CD4-positive, CD25-positive, alpha-beta regulatory T cell (primary cell): ENCODE data around the gene SERPINA10. TPM values are rescaled to one million over a fixed set of nuclear protein-coding genes. Genes with fewer than 3 reads are reported as not detected.

ENCODE experiments used
- polyA plus RNA-seq, 4 donors: library from polyadenylated mRNA; unstranded; fragments of 300-500 nt; fragmentation: Illumina TruSeq; gene quantifications; one replicate each; pipeline ENCODE4 v1.2.3, GENCODE V29; 2021
- total RNA-seq: library from RNA; stranded (reverse); gene quantifications from one replicate; pipeline ENCODE4 v1.2.3, GENCODE V29; 2022

Gene SERPINA10
- total and polyA plus RNA-seq, 5 donors from 2014 or later: not detected

Other genes with a start within 250 kb of the SERPINA10 start
- gene DDX24, start 212.1 kb downstream of the SERPINA10 start, total RNA-seq: 518 TPM
- 100 to 1,000 TPM; 221 to 279 (median 244) TPM for gene DDX24, start 212.1 kb downstream of the SERPINA10 start, polyA plus RNA-seq
- gene IFI27L1, start 212.0 kb downstream of the SERPINA10 start, total RNA-seq: 12.0 TPM
- 10 to 100 TPM in 2 of 4 donors, 1 to 10 TPM in 2; 5.8 to 11.2 (median 9.9) TPM for gene IFI27L1, start 212.0 kb downstream of the SERPINA10 start, polyA plus RNA-seq
- 2.9 TPM for gene IFI27, start 182.5 kb downstream of the SERPINA10 start, total RNA-seq
- 10 to 100 TPM in 1 of 4 donors, 1 to 10 TPM in 2, under 1 TPM in 1; 0.71 to 13.1 (median 1.9) TPM for gene IFI27, start 182.5 kb downstream of the SERPINA10 start, polyA plus RNA-seq
- gene IFI27L2, start 163.7 kb downstream of the SERPINA10 start, total RNA-seq: 27.5 TPM
- gene IFI27L2, start 163.7 kb downstream of the SERPINA10 start, polyA plus RNA-seq: 10 to 100 TPM; 59.1 to 90.9 (median 75.9) TPM
- gene PPP4R4, start 118.9 kb downstream of the SERPINA10 start, total RNA-seq: 0.15 TPM
- under 1 TPM in 2 of 4 donors, not detected in 2; 0.37 to 0.69 TPM for gene PPP4R4, start 118.9 kb downstream of the SERPINA10 start, polyA plus RNA-seq
- not detected for gene SERPINA6, start 30.1 kb upstream of the SERPINA10 start, total RNA-seq
- not detected for gene SERPINA6, start 30.1 kb upstream of the SERPINA10 start, polyA plus RNA-seq
- not detected for gene SERPINA2, start 73.4 kb upstream of the SERPINA10 start, total RNA-seq
- gene SERPINA2, start 73.4 kb upstream of the SERPINA10 start, polyA plus RNA-seq: not detected
- not detected for gene SERPINA1, start 95.3 kb upstream of the SERPINA10 start, total RNA-seq
- 1 to 10 TPM in 1 of 4 donors, under 1 TPM in 2, not detected in 1; 0.14 to 2.6 (median 0.71) TPM for gene SERPINA1, start 95.3 kb upstream of the SERPINA10 start, polyA plus RNA-seq
- not detected for gene SERPINA11, start 159.5 kb upstream of the SERPINA10 start, total RNA-seq
- gene SERPINA11, start 159.5 kb upstream of the SERPINA10 start, polyA plus RNA-seq: not detected
- not detected for gene SERPINA9, start 182.9 kb upstream of the SERPINA10 start, total RNA-seq
- not detected for gene SERPINA9, start 182.9 kb upstream of the SERPINA10 start, polyA plus RNA-seq
- gene SERPINA12, start 216.2 kb upstream of the SERPINA10 start, total RNA-seq: not detected
- gene SERPINA12, start 216.2 kb upstream of the SERPINA10 start, polyA plus RNA-seq: not detected